SU-DHL-6 (cell line): ENCODE data around the gene VWC2L.

Source experiments
- EZH2phosphoT487 ChIP-seq: fragments of 200-600 bp; sonication (generic), shearing (Covaris generic); conservative IDR thresholded peaks from 2 replicates; pipeline ENCODE4 v1.6.1; 2018; ENCODE audit warnings: mild to moderate bottlenecking, antibody characterized with exemption, low read length, moderate library complexity, mixed read lengths
- TF ChIP-seq, protein P1 (sequence below): fragments of 200-600 bp; sonication (generic); IDR thresholded peaks from one replicate; pipeline ENCODE4 v1.5.1; 2017; ENCODE audit warnings: antibody characterized with exemption, mild to moderate bottlenecking, low read length, moderate library complexity; ENCODE audit not compliant: insufficient read depth, poor library complexity, severe bottlenecking

GRCh38 chr2:214607051-214607450, 196.2 kb downstream of the VWC2L start:
- TF ChIP-seq, protein P1, sequence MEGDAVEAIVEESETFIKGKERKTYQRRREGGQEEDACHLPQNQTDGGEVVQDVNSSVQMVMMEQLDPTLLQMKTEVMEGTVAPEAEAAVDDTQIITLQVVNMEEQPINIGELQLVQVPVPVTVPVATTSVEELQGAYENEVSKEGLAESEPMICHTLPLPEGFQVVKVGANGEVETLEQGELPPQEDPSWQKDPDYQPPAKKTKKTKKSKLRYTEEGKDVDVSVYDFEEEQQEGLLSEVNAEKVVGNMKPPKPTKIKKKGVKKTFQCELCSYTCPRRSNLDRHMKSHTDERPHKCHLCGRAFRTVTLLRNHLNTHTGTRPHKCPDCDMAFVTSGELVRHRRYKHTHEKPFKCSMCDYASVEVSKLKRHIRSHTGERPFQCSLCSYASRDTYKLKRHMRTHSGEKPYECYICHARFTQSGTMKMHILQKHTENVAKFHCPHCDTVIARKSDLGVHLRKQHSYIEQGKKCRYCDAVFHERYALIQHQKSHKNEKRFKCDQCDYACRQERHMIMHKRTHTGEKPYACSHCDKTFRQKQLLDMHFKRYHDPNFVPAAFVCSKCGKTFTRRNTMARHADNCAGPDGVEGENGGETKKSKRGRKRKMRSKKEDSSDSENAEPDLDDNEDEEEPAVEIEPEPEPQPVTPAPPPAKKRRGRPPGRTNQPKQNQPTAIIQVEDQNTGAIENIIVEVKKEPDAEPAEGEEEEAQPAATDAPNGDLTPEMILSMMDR, result no peak
- TF ChIP-seq EZH2phosphoT487, result no peak
